GM18498 (cell line): ENCODE data around the gene HMGCS1.
"Not testable (repeated sequence)": the region's sequence is repeated elsewhere in the genome, so short reads cannot be mapped to it uniquely, and the experiment has no call there.

Source experiments
- ATAC-seq: cut with Tn5 transposase; IDR thresholded peaks from one replicate; pipeline ENCODE4 v1.9.1; 2021; ENCODE audit warnings: mild to moderate bottlenecking, moderate library complexity; ENCODE audit not compliant: unreplicated experiment

The HMGCS1 gene

DNA sequence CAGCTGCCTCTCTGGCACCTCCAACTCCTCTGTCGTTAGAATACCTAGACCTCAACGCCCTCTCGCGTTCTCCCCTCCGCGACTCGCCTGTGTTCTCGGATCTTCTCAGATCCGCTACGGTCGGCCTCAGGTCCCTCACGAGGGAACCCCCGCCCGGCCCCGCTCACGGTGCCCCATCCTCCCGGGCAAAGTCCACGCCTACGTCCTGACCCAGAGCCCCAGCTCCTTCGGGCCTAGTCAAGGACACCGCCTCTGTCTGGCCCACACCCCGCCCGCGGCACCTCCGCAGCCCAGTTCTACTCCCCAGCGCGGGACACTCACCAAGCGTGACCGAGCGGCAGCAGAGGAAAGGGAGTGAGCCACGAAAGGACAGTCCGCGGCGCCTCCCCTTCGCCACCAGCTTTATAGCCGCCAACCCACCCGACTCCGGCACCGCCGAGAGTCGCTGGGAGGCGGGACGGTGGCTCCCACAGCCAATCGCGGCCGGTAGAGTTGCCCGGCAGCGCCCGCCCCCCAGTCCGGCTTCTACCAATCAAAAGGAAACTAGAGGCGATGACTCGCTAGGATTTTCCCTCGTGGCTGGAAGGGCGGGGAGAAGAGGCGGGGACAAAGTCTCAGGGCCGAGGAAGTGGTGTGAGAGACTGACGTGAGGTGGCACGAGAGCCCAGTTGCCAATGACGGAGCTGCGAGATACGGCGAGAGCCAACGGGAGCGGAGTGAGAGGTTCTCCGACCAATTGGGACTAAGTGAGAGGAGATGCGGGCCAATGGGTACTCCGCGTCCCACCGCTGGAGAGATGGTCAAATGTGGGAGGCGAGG is at the start of gene HMGCS1:
Gene HMGCS1 (minus strand): TSS at position 378 of the 819 bp plus-strand sequence. CDS start 14,447 bp downstream, outside the sequence.
- peak; percentile 93 for ATAC-seq

DNA sequence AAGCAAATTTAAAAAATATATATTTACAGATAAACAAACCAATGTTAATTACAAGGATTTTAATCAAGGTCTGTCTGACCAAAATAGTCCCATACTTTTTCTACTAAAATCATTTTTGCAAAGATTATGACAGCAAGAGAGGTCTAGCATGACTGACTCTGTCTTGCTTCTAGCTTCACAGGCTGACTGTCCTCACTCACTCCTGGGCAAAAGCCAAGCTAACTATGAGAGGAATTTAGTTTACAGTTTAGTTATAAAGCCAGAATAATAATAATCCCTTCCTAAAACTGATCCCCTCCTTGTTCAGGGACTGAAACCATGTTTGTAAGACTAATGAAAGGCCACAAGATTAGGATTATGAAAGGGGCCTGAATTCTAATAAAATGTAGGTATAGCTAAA is 45.5 kb upstream of the HMGCS1 start:
- ATAC-seq = no peak

DNA sequence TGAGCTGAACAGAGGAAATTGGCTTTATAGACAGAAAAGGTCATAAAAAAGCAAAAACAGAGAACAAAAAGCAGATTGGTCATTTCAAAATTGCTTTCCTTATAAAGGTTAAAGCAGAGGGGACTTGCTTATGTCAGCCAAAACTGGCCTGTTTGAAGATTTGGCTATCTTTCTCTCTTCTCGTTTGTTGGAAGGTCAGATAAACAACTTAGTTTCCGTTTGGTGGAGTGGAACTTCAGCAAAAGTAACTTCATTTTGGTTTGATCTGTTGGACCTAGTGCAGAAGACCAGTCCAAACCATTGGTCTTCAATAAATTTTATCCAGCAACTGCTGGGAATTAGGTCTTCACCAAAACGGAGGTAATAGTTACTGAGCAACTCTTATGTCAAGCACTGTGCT is 45.1 kb upstream of the HMGCS1 start:
- no peak for ATAC-seq

DNA sequence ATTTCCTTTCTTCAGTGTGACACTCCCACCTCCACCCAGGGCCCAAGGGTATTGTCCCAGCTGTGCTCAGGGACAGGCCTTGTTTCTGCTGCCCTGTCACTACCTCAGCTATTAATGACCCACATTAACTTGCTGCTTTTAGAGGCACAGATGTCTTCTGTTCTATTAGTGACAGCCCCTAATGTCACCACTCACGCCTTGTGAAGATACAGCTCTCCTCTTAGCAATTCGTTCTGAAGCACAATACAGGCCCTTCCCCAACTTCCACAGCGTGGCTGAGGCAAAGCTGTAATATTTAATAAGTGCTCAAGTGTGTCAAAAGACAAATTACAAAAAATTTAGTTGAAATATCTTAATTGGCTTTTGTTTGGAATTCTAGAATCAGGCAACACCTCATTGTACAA is 44.7 kb upstream of the HMGCS1 start:
- ATAC-seq = no peak

DNA sequence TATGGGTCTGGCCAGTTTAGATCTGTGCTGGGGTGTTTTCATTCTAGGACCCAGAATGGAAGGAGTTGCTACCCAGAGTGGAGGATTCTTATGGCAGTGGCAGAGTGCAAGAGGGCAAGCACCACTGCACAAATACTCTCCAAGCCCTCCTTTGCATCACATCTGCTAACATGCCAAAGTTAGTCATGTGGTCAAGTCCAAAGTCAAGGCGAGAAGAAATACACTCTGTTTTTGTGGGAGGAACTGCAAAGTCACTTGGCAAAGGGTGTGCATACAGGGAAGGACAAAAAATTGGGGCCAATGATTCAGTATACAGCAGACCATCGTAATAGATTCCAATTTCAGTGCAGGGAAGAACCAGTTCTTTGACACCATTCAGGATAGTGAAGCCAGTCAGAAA is 43.9 kb upstream of the HMGCS1 start:
- no peak for ATAC-seq

DNA sequence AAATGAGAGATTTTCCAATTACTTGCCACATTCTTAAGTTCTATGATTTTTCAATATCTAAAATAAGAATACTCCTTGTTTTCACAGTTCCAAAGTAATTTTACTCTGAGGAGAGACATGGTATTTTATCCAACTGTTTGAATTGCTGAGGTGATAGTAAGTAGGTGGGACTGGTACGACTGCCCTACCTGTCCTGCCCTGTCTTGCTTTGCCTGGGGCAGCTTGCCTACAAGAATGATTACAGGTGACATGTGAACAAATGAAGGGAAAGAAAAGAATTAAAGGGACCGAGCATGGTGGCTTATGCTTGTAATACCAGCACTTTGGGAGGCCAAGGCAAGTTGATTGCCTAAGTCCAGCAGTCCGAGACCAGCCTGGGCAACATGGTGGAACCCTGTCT is 41.6 kb upstream of the HMGCS1 start:
- no peak for ATAC-seq

DNA sequence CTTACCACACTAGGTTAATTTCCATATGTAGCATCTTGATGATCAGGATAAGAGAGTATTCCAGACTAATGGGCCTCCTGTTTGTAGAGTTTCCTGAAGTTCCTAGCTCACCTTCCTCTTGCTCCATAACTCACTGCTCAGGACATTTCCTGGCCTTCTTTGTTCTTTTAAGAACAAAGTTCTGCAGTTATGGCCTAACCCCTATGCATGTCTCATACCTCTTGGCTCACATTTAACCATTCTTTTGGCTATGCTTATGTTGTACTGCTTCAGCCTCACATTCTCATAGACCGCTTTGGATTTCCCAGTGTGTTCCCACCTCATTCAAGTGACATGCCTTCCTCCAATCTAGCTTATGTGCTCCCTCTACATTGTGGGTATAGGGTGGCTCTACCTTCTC is 40.5 kb upstream of the HMGCS1 start:
- no peak for ATAC-seq

DNA sequence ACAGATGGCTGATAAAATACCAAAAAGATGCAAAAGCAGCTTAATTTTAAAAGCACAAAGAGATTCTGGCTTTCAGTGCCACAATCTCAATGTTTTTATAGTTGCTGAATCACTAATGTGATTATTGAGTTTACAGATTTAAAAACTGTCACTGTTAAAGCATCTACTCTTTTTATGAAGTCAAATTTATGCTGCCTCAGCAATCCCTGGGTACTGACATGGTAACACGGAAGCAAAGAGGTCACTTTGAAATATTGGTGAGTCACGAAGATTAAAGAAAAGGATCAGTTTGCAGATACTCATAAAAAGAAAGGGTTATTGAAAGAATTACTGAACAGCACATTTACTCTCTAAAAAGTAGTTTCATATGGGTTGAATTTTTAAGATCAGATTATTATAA is 39.7 kb upstream of the HMGCS1 start:
- no peak for ATAC-seq

DNA sequence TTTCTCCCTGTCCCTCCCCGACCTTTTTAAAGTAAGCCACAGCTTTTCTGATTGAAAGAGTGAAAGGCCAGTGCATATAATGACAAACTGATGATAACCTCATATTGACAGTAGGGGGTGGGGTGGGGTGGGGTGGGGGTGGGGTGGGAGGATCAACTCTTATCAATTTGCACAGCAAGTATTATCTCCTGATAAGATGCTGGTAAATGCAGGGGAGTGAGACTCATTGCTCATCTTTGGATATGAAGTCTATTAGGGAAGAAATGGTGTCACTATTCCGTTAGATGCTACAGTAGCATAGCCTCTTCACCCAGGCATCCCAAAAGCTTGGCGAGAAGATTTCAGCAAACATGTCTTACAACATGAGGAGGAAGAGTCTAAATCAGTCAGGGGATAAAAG is 38.9 kb upstream of the HMGCS1 start:
- no peak for ATAC-seq

DNA sequence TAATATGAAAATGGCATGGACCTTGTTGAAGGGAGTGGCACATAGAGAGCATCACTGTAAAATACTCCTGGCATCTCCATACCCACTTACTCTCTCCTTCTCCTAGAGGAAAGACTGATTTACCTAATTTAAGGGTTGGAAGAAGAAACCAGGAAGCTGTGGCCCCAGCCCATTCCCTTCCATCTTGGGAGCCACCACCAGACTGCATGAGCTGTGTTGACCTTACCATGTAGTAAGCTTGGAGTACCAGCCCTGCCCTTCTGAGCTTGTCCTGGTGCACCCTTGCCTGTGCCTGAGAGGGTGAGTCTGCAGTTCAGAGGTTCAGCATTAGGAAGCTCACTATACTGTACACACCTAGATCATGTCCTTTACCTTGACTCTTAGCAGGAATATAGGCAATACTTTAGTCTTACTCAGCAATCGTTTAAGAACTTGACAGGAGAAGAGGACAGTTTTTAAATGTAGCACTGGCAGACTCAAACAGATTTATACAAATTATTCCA is 35.7 kb upstream of the HMGCS1 start:
- no peak for ATAC-seq

DNA sequence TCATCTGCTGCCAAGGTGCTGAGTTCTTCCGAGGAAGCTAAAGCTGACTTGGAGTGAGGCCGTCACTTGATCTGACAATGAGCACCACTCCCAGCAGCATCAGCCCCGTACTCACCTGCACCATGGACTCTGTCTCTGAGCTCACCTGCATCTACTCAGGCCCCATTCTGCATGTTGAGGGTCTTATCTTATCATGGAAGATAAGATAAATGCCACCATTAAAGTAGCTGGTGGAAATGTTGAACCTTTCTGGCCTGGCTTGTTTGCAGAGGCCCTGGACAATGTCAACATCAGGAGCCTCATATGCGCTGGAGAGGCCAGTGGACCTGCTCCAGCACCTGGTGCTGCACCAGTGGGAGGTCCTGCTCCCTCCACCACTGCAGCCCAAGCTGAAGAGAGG is 35.0 kb upstream of the HMGCS1 start:
- no peak for ATAC-seq

DNA sequence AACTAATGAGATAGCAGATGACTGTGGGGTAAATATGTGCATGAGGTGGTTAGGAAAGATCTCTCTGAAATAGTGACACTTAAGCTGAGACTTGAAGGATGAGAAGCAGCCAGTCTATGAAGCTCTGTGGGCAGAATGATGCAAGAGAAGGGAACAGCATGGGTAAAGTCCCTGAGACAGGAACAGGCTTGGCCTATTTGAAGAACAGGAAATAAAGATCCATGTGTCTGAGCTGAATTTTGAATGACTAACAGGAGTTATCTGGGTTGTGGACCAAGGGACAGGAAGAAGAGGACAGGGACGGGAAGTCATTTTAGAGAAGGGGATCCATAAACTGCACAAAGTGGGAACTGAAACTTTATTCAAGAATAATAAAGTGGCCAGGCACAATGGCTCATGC is 25.6 kb upstream of the HMGCS1 start:
- ATAC-seq = no peak

DNA sequence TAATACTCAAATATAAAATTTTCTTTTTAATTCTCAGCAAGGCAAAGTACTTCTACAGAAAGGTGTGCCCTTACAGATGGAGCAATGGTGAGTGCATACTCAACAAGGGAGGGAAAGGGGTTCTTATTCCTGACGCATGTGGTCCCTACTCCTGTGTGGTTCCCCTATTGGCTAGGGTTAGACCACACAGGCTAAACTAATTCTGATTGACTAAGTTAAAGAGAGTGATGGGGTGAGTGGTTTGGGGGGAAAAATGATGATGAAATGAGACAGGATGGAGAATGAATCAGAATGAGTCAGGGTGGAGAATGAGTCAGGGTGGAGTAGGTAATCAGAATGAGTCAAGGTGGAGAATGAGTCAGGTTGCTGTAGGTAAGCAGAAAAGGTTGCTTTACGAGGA is 22.9 kb upstream of the HMGCS1 start:
- no peak for ATAC-seq

DNA sequence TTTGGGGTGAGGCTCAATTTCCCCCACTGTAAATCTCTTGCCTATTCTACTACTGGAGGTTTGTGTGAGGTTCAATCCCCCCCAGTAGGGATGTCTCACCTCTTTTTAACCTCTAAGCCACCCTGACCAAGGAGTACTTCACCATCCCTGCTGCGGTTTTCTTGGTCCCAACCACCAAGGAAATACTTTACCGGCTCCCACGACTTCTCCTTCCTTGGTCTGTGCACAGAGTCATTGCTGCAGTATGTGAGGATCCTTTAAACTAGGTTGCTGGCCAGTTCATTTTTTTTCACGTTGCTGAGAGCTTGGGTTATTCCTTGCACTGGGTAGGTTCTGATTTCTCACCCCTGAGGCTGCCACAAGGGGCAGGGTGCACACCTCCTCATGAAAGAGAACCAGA is 22.5 kb upstream of the HMGCS1 start:
- no peak for ATAC-seq

DNA sequence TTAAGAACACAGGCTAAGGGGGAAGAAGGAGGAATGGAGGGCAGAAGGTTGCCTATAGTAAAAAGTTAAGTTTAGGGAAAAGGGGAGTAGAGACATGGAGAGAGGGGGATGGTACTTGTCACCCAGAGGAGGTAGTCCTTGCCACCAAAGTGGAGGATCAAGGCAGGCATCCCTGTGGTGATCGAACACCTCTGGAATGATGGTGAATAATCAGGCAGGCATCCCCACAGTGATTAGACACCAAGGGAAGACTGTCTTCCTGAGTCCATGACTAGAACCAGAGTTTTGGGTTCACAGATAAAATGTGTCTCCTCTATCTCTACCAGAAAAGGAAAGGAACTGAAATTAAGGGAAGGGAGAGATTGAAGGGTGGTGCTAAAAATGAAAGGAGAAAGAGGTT is 19.2 kb upstream of the HMGCS1 start:
- ATAC-seq = no peak

DNA sequence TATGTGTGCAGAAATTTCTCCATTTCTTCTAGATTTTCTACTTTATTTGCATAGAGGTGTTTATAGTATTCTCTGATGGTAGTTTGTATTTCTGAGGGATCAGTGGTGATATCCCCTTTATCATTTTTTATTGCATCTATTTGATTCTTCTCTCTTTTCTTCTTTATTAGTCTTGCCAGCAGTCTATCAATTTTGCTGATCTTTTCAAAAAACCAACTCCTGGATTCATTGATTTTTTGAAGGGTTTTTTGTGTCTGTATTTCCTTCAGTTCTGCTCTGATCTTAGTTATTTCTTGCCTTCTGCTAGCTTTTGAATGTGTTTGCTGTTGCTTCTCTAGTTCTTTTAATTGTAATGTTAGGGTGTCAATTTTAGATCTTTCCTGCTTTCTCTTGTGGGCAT is 12.4 kb upstream of the HMGCS1 start:
- not testable (repeated sequence) for ATAC-seq

DNA sequence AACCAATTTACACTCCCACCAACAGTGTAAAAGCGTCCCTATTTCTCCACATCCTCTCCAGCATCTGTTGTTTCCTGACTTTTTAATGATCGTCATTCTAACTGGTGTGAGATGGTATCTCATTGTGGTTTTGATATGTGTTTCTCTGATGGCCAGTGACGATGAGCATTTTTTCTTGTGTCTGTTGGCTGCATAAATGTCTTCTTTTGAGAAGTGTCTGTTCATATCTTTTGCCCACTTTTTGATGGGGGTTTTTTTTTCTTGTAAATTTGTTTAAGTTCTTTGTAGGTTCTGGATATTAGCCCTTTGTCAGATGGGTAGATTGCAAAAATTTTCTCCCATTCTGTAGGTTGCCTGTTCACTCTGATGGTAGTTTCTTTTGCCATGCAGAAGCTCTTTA is 10.3 kb upstream of the HMGCS1 start:
- ATAC-seq = not testable (repeated sequence)

DNA sequence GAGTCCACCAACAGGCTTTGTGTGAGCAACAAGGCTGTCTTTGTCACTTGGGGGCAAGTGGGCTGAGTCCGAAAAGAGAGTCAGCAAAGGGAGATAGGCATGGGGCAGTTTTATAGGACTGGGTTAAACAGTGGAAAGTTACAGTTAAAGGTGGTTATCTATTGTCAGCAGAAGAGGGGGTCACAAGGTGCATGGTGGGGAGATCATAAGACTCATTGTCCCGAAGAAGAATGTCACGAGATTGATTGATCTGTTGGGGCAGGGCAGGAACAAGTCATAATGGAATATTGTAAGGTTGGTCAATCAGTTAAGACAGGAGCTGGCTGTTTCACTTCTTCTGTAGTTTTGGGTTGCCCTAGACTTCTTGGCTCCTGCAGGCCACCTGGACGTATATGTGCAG is 7.6 kb upstream of the HMGCS1 start:
- ATAC-seq = no peak

DNA sequence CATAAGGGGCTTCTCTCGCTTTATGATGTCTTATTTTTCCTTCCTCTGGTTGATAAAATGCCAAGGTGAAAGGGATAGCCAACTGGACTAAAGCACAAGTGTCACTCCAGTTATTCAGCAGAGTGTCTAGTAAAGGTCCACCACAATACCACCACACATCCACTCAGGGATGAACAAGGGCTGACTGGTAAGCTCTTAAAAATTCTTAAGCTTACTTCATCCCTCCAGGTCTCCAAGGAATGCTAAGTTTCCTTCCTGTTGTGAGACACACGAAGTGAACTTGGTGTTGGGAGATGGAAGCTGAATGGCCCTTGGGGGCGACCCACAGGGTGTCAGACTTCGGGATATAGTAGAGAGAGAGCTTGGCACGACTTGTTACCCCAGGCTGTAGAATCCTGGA is 3.2 kb upstream of the HMGCS1 start:
- ATAC-seq = no peak

DNA sequence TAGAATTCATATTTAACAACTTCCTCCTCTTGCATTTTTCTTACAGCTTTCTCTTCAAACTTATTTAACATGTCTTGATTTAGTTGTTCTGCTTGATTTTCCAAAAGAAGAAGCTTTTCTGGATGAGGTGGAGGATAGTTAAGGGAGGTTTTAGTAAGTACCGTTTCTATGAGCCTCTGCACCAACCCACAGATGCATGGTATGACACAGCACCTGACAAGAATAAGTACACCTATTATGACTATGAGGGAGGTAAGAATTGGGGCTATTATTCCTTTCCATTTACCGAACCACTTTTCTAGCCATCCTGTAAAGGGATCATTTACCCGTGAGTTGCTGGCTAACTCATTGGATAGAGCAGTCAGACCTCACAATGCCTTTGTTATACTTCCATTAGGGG is 2.5 kb upstream of the HMGCS1 start:
- no peak for ATAC-seq

DNA sequence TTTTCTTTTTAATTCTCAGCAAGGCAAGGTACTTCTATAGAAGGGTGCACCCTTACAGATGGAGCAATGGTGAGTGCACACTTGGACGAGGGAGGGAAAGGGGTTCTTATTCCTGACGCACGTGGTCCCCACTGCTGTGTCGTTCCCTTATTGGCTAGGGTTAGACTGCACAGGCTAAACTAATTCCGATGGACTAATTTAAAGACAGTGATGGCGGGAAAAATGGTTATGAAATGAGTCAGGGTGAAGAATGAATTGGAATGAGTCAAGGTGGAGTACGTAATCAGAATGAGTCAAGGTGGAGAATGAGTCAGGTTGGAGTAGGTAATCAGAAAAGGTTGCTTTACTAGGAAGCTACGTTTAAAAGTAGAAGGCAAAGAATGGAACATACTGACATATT is 2.1 kb upstream of the HMGCS1 start:
- ATAC-seq = no peak

DNA sequence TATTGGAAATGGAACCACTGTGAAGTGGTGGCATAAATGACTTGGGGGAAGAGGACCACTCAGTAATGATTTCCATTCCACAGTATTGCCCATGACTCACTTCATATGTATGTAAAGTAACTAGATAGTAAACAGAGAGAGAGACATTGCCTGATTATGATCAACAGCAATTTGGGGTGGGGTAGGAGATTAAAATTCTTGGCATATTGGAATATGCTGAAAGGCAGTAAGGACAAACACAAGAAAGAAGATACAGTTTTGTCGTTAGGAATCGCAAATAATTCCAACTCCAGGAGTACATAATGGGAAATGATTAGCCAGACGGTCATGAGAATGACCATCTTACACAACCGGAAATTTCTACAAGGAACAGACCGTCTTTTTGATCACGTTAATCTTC is 1.5 kb upstream of the HMGCS1 start:
- ATAC-seq = no peak
